GM18870 (cell line): Measurements from ENCODE around the gene TESMIN.

ENCODE experiments used
- ATAC-seq: cut with Tn5 transposase; IDR thresholded peaks from one replicate; pipeline ENCODE4 v1.9.1; 2021; ENCODE audit warnings: moderate library complexity; ENCODE audit not compliant: unreplicated experiment

The TESMIN gene

GRCh38 chr11:68762481-68762880 is 11.2 kb upstream of the TESMIN start:
- ATAC-seq, result no peak

GRCh38 chr11:68761801-68762200 is 10.5 kb upstream of the TESMIN start:
- no peak for ATAC-seq

GRCh38 chr11:68759991-68760390 is 8.7 kb upstream of the TESMIN start:
- ATAC-seq, result no peak

GRCh38 chr11:68757711-68758110 is 6.4 kb upstream of the TESMIN start:
- no peak for ATAC-seq

GRCh38 chr11:68756171-68756766 is 4.9 kb upstream of the TESMIN start:
- ATAC-seq, result no peak

- no peak for ATAC-seq
Measured at GRCh38 chr11:68753300-68753699, 2.0 kb upstream of the TESMIN start.

- no peak for ATAC-seq
Measured at GRCh38 chr11:68751004-68751325, 355 bp downstream of the TESMIN start.

GRCh38 chr11:68750195-68751003 is 921 bp downstream of the TESMIN start:
- no peak for ATAC-seq

- ATAC-seq, result no peak
Measured at GRCh38 chr11:68749229-68750123, 1.8 kb downstream of the TESMIN start.

GRCh38 chr11:68748061-68748460 is 3.3 kb downstream of the TESMIN start:
- ATAC-seq, result no peak

- ATAC-seq, result no peak
Measured at GRCh38 chr11:68743539-68743938, 7.8 kb downstream of the TESMIN start.

GRCh38 chr11:68741463-68741862 is 9.9 kb downstream of the TESMIN start:
- ATAC-seq, result no peak

GRCh38 chr11:68735646-68736045 is 15.7 kb downstream of the TESMIN start:
- ATAC-seq, result no peak

GRCh38 chr11:68735125-68735524 is 16.2 kb downstream of the TESMIN start:
- no peak for ATAC-seq

- ATAC-seq, result no peak
Measured at GRCh38 chr11:68734111-68734510, 17.2 kb downstream of the TESMIN start.

- no peak for ATAC-seq
Measured at GRCh38 chr11:68727783-68728182, 23.5 kb downstream of the TESMIN start.

GRCh38 chr11:68724293-68724692 is 27.0 kb downstream of the TESMIN start:
- ATAC-seq, result no peak

- ATAC-seq, result no peak
Measured at GRCh38 chr11:68722143-68722542, 29.2 kb downstream of the TESMIN start.

- no peak for ATAC-seq
Measured at GRCh38 chr11:68721075-68721474, 30.2 kb downstream of the TESMIN start.

GRCh38 chr11:68715456-68716122 is 35.7 kb downstream of the TESMIN start:
- no peak for ATAC-seq
